Panc1 (cell line): ENCODE measurements around the gene PTPRR. TPM values are rescaled to one million over a fixed set of nuclear protein-coding genes. Genes with fewer than 3 reads are reported as not detected.

ENCODE experiments used
- ATAC-seq: fragments of 200-7000 bp; cut with Tn5 transposase; 2 replicates; pipeline ENCODE4 v1.9.1; 2020; ENCODE audit warnings: mild to moderate bottlenecking, moderate library complexity
- BruUV-seq: library from RNA; stranded (reverse); fragments of 400-500 nt; replicated peaks from 2 replicates; lab custom pipeline; 2021; lab: Mats Ljungman, UMichigan
- CTCF ChIA-PET: fragments of 300-600 bp; sonication (Branson Sonifier 250); formaldehyde crosslinking; loops from one replicate; lab custom pipeline; 2022; ENCODE audit warnings: antibody characterized with exemption; lab: Charles Lee
- POLR2A ChIA-PET: fragments of 300-600 bp; sonication (Branson Sonifier 250); formaldehyde crosslinking; loops from one replicate; lab custom pipeline; 2022; ENCODE audit warnings: antibody characterized with exemption; lab: Charles Lee
- DNase-seq: peaks from one replicate; pipeline ENCODE4 v3.0.0-alpha.2; 2010; ENCODE audit warnings: low read depth, low spot score
- H3K27ac ChIP-seq: 2 replicates; pipeline ENCODE4 v1.5.1; 2011; ENCODE audit warnings: mild to moderate bottlenecking, low read length, inconsistent platforms
- H3K27me3 ChIP-seq: fragments of 200-500 bp; sonication (Bioruptor generic); 2 replicates; pipeline ENCODE4 v1.6.0; 2014; ENCODE audit warnings: low read length, inconsistent platforms; ENCODE audit not compliant: control insufficient read depth, insufficient read depth
- H3K36me3 ChIP-seq: fragments of 200-500 bp; sonication (Bioruptor generic); 2 replicates; pipeline ENCODE4 v1.5.1; 2014; ENCODE audit warnings: inconsistent platforms, mild to moderate bottlenecking, low read length, moderate library complexity; ENCODE audit not compliant: control insufficient read depth, insufficient read depth
- H3K4me1 ChIP-seq: 2 replicates; pipeline ENCODE4 v1.5.1; 2011; ENCODE audit warnings: inconsistent platforms, mild to moderate bottlenecking, low read length, moderate library complexity; ENCODE audit not compliant: control insufficient read depth, insufficient read depth
- H3K4me3 ChIP-seq, 2 experiments: 2 replicates each; pipeline ENCODE4 v1.5.1; 2011 to 2012; ENCODE audit warnings: low read depth in 2 of 2, low read length in 2 of 2, mild to moderate bottlenecking in 2 of 2, inconsistent platforms in 1 of 2, moderate library complexity in 1 of 2
- H3K9me3 ChIP-seq: fragments of 200-500 bp; sonication (Bioruptor generic); 2 replicates; pipeline ENCODE4 v1.5.1; 2014; ENCODE audit warnings: low read depth, mild to moderate bottlenecking, inconsistent platforms, low read length, moderate library complexity; ENCODE audit not compliant: control insufficient read depth, insufficient read depth
- POLR2AphosphoS5 ChIP-seq: IDR thresholded peaks from 2 replicates; pipeline ENCODE4 v1.6.1; 2012; ENCODE audit warnings: mild to moderate bottlenecking, low read depth, low read length, moderate library complexity
- SIN3A ChIP-seq: IDR thresholded peaks from 2 replicates; pipeline ENCODE4 v1.6.1; 2012; ENCODE audit warnings: low read depth, mild to moderate bottlenecking, low read length, moderate library complexity, borderline replicate concordance; ENCODE audit not compliant: insufficient read depth
- TCF7L2 ChIP-seq: IDR thresholded peaks from 2 replicates; pipeline ENCODE4 v1.6.1; 2011; ENCODE audit warnings: mild to moderate bottlenecking, low read depth, low read length, inconsistent platforms
- in situ Hi-C: cut with HindIII; loops from 2 replicates; pipeline ENCODE4 v1.10.0; 2016; ENCODE audit warnings: low sequenced_read_pairs, low pct_unique_long_range_greater_than_20kb
- intact Hi-C: fragments of 100-400 bp; cut with micrococcal nuclease; formaldehyde crosslinking; loops from one replicate; pipeline ENCODE4 v1.10.0; 2022; ENCODE audit not compliant: unreplicated experiment
- total RNA-seq: library from RNA; stranded (reverse); gene quantifications from one replicate; pipeline ENCODE4 v1.2.1, GENCODE V29; 2021; ENCODE audit not compliant: unreplicated experiment
- TF ChIP-seq, protein P1 (sequence below): fragments of 450-650 bp; IDR thresholded peaks from 2 replicates; pipeline ENCODE4 v1.5.1; 2017; ENCODE audit warnings: mild to moderate bottlenecking
- TF ChIP-seq, protein P2 (sequence below), 2 experiments: IDR thresholded peaks; 2 replicates each; pipeline ENCODE4 v1.6.1; 2011 to 2012; ENCODE audit warnings: low read depth in 2 of 2, control low read depth in 1 of 2, low read length in 1 of 2, mild to moderate bottlenecking in 1 of 2, moderate library complexity in 1 of 2; ENCODE audit not compliant: insufficient read depth in 1 of 2

PTPRR gene
- total RNA-seq, 1 experiment from 2014 or later: not detected

GRCh38 chr12:70605976-70606375, 314.6 kb downstream of the PTPRR start:
- H3K9me3 ChIP-seq: no peaks in the 10 kb centered on the region
- DNase-seq (no peak), ATAC-seq (no peak)
- no peak overlapping the region for H3K27ac ChIP-seq
- ChIA-PET CTCF (no interaction called here), POLR2A (no interaction called here)
- no peak overlapping the region for H3K4me3 ChIP-seq
- intact Hi-C loops (no loop called here), in situ Hi-C loops (no loop called here)
- peaks cover 3% of the 10 kb centered on the region; the same call in 1 of the 2 replicates for H3K4me1 ChIP-seq
- H3K36me3 ChIP-seq: no peaks in the 10 kb centered on the region
- no TSS peak for BruUV-seq
- TF ChIP-seq, protein P1, sequence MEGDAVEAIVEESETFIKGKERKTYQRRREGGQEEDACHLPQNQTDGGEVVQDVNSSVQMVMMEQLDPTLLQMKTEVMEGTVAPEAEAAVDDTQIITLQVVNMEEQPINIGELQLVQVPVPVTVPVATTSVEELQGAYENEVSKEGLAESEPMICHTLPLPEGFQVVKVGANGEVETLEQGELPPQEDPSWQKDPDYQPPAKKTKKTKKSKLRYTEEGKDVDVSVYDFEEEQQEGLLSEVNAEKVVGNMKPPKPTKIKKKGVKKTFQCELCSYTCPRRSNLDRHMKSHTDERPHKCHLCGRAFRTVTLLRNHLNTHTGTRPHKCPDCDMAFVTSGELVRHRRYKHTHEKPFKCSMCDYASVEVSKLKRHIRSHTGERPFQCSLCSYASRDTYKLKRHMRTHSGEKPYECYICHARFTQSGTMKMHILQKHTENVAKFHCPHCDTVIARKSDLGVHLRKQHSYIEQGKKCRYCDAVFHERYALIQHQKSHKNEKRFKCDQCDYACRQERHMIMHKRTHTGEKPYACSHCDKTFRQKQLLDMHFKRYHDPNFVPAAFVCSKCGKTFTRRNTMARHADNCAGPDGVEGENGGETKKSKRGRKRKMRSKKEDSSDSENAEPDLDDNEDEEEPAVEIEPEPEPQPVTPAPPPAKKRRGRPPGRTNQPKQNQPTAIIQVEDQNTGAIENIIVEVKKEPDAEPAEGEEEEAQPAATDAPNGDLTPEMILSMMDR: no peak
- no peak for TF ChIP-seq TCF7L2
- no peak for TF ChIP-seq POLR2AphosphoS5
- TF ChIP-seq, protein P2, sequence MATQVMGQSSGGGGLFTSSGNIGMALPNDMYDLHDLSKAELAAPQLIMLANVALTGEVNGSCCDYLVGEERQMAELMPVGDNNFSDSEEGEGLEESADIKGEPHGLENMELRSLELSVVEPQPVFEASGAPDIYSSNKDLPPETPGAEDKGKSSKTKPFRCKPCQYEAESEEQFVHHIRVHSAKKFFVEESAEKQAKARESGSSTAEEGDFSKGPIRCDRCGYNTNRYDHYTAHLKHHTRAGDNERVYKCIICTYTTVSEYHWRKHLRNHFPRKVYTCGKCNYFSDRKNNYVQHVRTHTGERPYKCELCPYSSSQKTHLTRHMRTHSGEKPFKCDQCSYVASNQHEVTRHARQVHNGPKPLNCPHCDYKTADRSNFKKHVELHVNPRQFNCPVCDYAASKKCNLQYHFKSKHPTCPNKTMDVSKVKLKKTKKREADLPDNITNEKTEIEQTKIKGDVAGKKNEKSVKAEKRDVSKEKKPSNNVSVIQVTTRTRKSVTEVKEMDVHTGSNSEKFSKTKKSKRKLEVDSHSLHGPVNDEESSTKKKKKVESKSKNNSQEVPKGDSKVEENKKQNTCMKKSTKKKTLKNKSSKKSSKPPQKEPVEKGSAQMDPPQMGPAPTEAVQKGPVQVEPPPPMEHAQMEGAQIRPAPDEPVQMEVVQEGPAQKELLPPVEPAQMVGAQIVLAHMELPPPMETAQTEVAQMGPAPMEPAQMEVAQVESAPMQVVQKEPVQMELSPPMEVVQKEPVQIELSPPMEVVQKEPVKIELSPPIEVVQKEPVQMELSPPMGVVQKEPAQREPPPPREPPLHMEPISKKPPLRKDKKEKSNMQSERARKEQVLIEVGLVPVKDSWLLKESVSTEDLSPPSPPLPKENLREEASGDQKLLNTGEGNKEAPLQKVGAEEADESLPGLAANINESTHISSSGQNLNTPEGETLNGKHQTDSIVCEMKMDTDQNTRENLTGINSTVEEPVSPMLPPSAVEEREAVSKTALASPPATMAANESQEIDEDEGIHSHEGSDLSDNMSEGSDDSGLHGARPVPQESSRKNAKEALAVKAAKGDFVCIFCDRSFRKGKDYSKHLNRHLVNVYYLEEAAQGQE (IDR thresholded peaks at IDR 0.05; ENCODE audit: insufficient read depth in 1 of 2, low read depth in 2 of 2, low read length in 1 of 2): no peak
- TF ChIP-seq SIN3A: no peak
- H3K27me3 ChIP-seq: peaks cover 8% of the 10 kb centered on the region

GRCh38 chr12:70604662-70605061, 315.9 kb downstream of the PTPRR start:
- DNase-seq (no peak), ATAC-seq (no peak)
- no TSS peak for BruUV-seq
- no peak overlapping the region for H3K27ac ChIP-seq
- H3K9me3 ChIP-seq: no peaks in the 10 kb centered on the region
- intact Hi-C loops (no loop called here), in situ Hi-C loops (no loop called here)
- H3K4me3 ChIP-seq: no peak overlapping the region
- H3K4me1 ChIP-seq: peaks cover 3% of the 10 kb centered on the region; the same call in 1 of the 2 replicates
- H3K36me3 ChIP-seq: no peaks in the 10 kb centered on the region
- no peak for TF ChIP-seq POLR2AphosphoS5
- TF ChIP-seq, protein P2 (IDR thresholded peaks at IDR 0.05; ENCODE audit: insufficient read depth in 1 of 2, low read depth in 2 of 2, low read length in 1 of 2): no peak
- no peak for TF ChIP-seq SIN3A
- TF ChIP-seq TCF7L2: no peak
- TF ChIP-seq, protein P1: no peak
- peaks cover 2% of the 10 kb centered on the region for H3K27me3 ChIP-seq
- ChIA-PET CTCF (no interaction called here), POLR2A (no interaction called here)
